ENCODE data around the gene SETD3. TPM values are rescaled to one million over a fixed set of nuclear protein-coding genes. Genes with fewer than 3 reads are reported as not detected.

Gene SETD3
- total RNA-seq, 1 donor from 2014 or later: 92.5 TPM

GRCh38 chr14:99413911-99414310 lies 66.7 kb downstream of the SETD3 start:
- intact Hi-C loops (cut with DNase I): no loop called here
- DNase-seq (no peak), ATAC-seq (ENCODE audit: poor library complexity) (no peak)

GRCh38 chr14:99413172-99413571 lies 67.5 kb downstream of the SETD3 start:
- DNase-seq: no peak
- ATAC-seq (ENCODE audit: poor library complexity): no peak
- intact Hi-C loops (cut with DNase I): no loop called here

GRCh38 chr14:99412117-99413061 lies 68.3 kb downstream of the SETD3 start:
- no peak for ATAC-seq (ENCODE audit: poor library complexity)
- intact Hi-C loops (cut with DNase I): no loop called here

GRCh38 chr14:99410019-99410418 lies 70.6 kb downstream of the SETD3 start:
- DNase-seq: no peak
- intact Hi-C loops (cut with DNase I): no loop called here
- ATAC-seq (ENCODE audit: poor library complexity): no peak

More at GRCh38 chr14:99412117-99413061, 68.3 kb downstream of the SETD3 start:
- DNase-seq: no peak

- no peak for DNase-seq
- ATAC-seq (ENCODE audit: poor library complexity): no peak
- intact Hi-C loops (cut with DNase I): no loop called here
Measured at GRCh38 chr14:99408971-99409289, 71.7 kb downstream of the SETD3 start.

GRCh38 chr14:99408286-99408970 lies 72.2 kb downstream of the SETD3 start:
- ATAC-seq (ENCODE audit: poor library complexity) (no peak), DNase-seq (no peak)
- intact Hi-C loops (cut with DNase I): no loop called here

- intact Hi-C loops (cut with DNase I): no loop called here
- DNase-seq (no peak), ATAC-seq (ENCODE audit: poor library complexity) (no peak)
Measured at GRCh38 chr14:99407416-99407815, 73.2 kb downstream of the SETD3 start.

- DNase-seq (no peak), ATAC-seq (ENCODE audit: poor library complexity) (no peak)
- intact Hi-C loops (cut with DNase I): no loop called here
Measured at GRCh38 chr14:99402950-99403349, 77.7 kb downstream of the SETD3 start.

- intact Hi-C loops (cut with DNase I): no loop called here
- DNase-seq (no peak), ATAC-seq (ENCODE audit: poor library complexity) (no peak)
Measured at GRCh38 chr14:99402285-99402648, 78.4 kb downstream of the SETD3 start.

- no peak for DNase-seq
- no peak for ATAC-seq (ENCODE audit: poor library complexity)
- intact Hi-C loops (cut with DNase I): no loop called here
Measured at GRCh38 chr14:99401621-99402284, 78.9 kb downstream of the SETD3 start.

GRCh38 chr14:99401211-99401610 lies 79.4 kb downstream of the SETD3 start:
- DNase-seq (no peak), ATAC-seq (ENCODE audit: poor library complexity) (no peak)
- intact Hi-C loops (cut with DNase I): no loop called here

GRCh38 chr14:99397698-99398097 lies 83.0 kb downstream of the SETD3 start:
- ATAC-seq (ENCODE audit: poor library complexity): peak; percentile 60
- intact Hi-C loops (cut with DNase I): no loop called here
- DNase-seq: no peak

GRCh38 chr14:99395909-99396530 lies 84.6 kb downstream of the SETD3 start:
- intact Hi-C loops (cut with DNase I): no loop called here
- DNase-seq (no peak), ATAC-seq (ENCODE audit: poor library complexity) (no peak)

GRCh38 chr14:99394602-99395156 lies 86.0 kb downstream of the SETD3 start:
- ATAC-seq (ENCODE audit: poor library complexity) (no peak), DNase-seq (no peak)
- intact Hi-C loops (cut with DNase I): no loop called here

GRCh38 chr14:99393059-99393655 lies 87.5 kb downstream of the SETD3 start:
- intact Hi-C loops (cut with DNase I): no loop called here
- DNase-seq: no peak
- peak; percentile 51 for ATAC-seq (ENCODE audit: poor library complexity)

GRCh38 chr14:99391671-99392070 lies 89.0 kb downstream of the SETD3 start:
- intact Hi-C loops (cut with DNase I): no loop called here
- DNase-seq: no peak
- no peak for ATAC-seq (ENCODE audit: poor library complexity)

- no peak for DNase-seq
- ATAC-seq (ENCODE audit: poor library complexity): peak; percentile 52
- intact Hi-C loops (cut with DNase I): no loop called here
Measured at GRCh38 chr14:99389174-99389826, 91.4 kb downstream of the SETD3 start.

GRCh38 chr14:99388286-99388685 lies 92.4 kb downstream of the SETD3 start:
- intact Hi-C loops (cut with DNase I): no loop called here
- no peak for ATAC-seq (ENCODE audit: poor library complexity)
- no peak for DNase-seq
